PC-3 (cell line): ENCODE results near the gene ARL4A. TPM values are rescaled to one million over a fixed set of nuclear protein-coding genes. Genes with fewer than 3 reads are reported as not detected.
"Not testable (repeated sequence)": the region's sequence is repeated elsewhere in the genome, so short reads cannot be mapped to it uniquely, and the experiment has no call there.

Source experiments
- ATAC-seq: fragments of 200-7000 bp; cut with Tn5 transposase; 2 replicates; pipeline ENCODE4 v1.9.1; 2020; ENCODE audit warnings: mild to moderate bottlenecking, moderate library complexity
- BruUV-seq: library from RNA; stranded (reverse); fragments of 400-500 nt; replicated peaks from 2 replicates; lab custom pipeline; 2021; lab: Mats Ljungman, UMichigan
- CTCF ChIA-PET: fragments of 300-600 bp; sonication (Branson Sonifier 250); formaldehyde crosslinking; loops from one replicate; lab custom pipeline; 2022; ENCODE audit warnings: antibody characterized with exemption; lab: Charles Lee
- POLR2A ChIA-PET: fragments of 300-600 bp; sonication (Branson Sonifier 250); formaldehyde crosslinking; loops from one replicate; lab custom pipeline; 2022; ENCODE audit warnings: antibody characterized with exemption; ENCODE audit not compliant: unreplicated experiment; lab: Charles Lee
- DNase-seq: peaks from one replicate; pipeline ENCODE4 v3.0.0-alpha.2; 2015
- H2AFZ ChIP-seq: fragments of 300-600 bp; sonication (generic); 2 replicates; pipeline ENCODE4 v1.6.0; 2016; ENCODE audit warnings: antibody characterized with exemption, low read length
- H3F3A ChIP-seq: fragments of 300-600 bp; sonication (generic); one replicate; pipeline ENCODE4 v1.6.0; 2017; ENCODE audit warnings: antibody characterized with exemption, low read length, control low read depth, mild to moderate bottlenecking; ENCODE audit not compliant: unreplicated experiment
- H3K27ac ChIP-seq: fragments of 300-600 bp; sonication (generic); 2 replicates; pipeline ENCODE4 v1.5.1; 2016; ENCODE audit warnings: mild to moderate bottlenecking, low read length
- H3K27me3 ChIP-seq: fragments of 300-600 bp; sonication (generic); 2 replicates; pipeline ENCODE4 v1.6.1; 2016; ENCODE audit warnings: low read length, mixed read lengths
- H3K36me3 ChIP-seq: fragments of 300-600 bp; sonication (generic); 2 replicates; pipeline ENCODE4 v1.6.1; 2016; ENCODE audit warnings: low read depth, mixed run types, low read length, mixed read lengths
- H3K4me1 ChIP-seq: fragments of 300-600 bp; sonication (generic); 2 replicates; pipeline ENCODE4 v1.5.1; 2016; ENCODE audit warnings: low read length; ENCODE audit not compliant: insufficient read depth
- H3K4me2 ChIP-seq: fragments of 300-600 bp; sonication (generic); 2 replicates; pipeline ENCODE4 v1.6.0; 2016; ENCODE audit warnings: low read length
- H3K4me3 ChIP-seq: fragments of 300-600 bp; sonication (generic); 2 replicates; pipeline ENCODE4 v1.5.1; 2016; ENCODE audit warnings: mild to moderate bottlenecking, low read length, mixed read lengths
- H3K79me2 ChIP-seq: fragments of 300-600 bp; sonication (generic); 2 replicates; pipeline ENCODE4 v1.6.1; 2017; ENCODE audit warnings: low read length, mixed read lengths
- H3K9ac ChIP-seq: fragments of 300-600 bp; sonication (generic); 2 replicates; pipeline ENCODE4 v1.6.0; 2016; ENCODE audit warnings: mild to moderate bottlenecking, low read length
- H3K9me2 ChIP-seq: fragments of 300-600 bp; sonication (generic); replicated peaks from 2 replicates; pipeline ENCODE4 v1.6.1; 2016; ENCODE audit warnings: mixed run types, low read length, mixed read lengths
- H3K9me3 ChIP-seq: fragments of 300-600 bp; sonication (generic); 2 replicates; pipeline ENCODE4 v1.6.1; 2016; ENCODE audit warnings: low read length, mixed read lengths
- H4K20me1 ChIP-seq: fragments of 300-600 bp; sonication (generic); 2 replicates; pipeline ENCODE4 v1.6.1; 2016; ENCODE audit warnings: low read length, mixed read lengths
- CTCF ChIP-seq: fragments of 300-600 bp; sonication (generic); conservative IDR thresholded peaks from 2 replicates; pipeline ENCODE4 v1.5.1; 2017; ENCODE audit warnings: antibody characterized with exemption, low read depth, mild to moderate bottlenecking, low read length
- EZH2 ChIP-seq: fragments of 300-600 bp; sonication (generic); IDR thresholded peaks from one replicate; pipeline ENCODE4 v1.6.1; 2017; ENCODE audit warnings: antibody characterized with exemption, mild to moderate bottlenecking, low read length; ENCODE audit not compliant: unreplicated experiment
- EZH2phosphoT487 ChIP-seq: fragments of 300-600 bp; sonication (generic); IDR thresholded peaks from 2 replicates; pipeline ENCODE4 v1.6.1; 2018; ENCODE audit warnings: mild to moderate bottlenecking, antibody characterized with exemption, low read length, borderline replicate concordance
- intact Hi-C: fragments of 100-400 bp; cut with micrococcal nuclease; formaldehyde crosslinking; loops from 2 replicates; pipeline ENCODE4 v1.9.0; 2023
- total RNA-seq: library from RNA; depleted of rRNA; stranded (reverse); fragments of >200 nt; gene quantifications from 2 replicates; pipeline ENCODE4 v1.2.3, GENCODE V29; 2014

ARL4A gene
- total RNA-seq, 1 experiment from 2014 or later, result 23.7 TPM

DNA sequence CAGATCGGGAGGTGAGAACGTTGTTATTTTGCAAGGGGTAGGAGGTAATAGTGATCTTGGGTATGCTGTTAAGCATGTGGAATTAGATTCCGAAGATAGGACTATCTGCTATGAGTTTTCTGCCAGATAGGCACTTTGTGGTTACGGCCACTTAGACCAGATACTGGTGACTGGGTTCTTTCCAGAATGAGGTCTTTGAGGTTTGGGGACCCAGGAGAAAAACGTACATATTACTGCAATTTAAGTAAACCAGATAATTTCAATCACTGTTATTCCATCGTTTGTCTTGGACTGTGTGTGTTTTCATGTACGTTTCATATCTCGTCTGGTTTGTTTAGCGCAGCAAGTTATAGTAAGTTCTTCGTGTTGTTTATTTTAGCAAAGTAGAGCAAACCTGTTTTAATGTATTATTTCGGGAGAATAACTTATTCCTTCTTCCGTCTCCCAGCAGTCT is 312 bp downstream of the ARL4A start:
- POLR2A ChIA-PET, result interaction anchor here (0.5 to 1.0 kb wide), 11 partner anchors 19 to 1773 kb away, joined by 3 to 8 read pairs (median 3); no protein-coding TSS in a partner anchor
- TF ChIP-seq EZH2phosphoT487 (no peak), EZH2 (no peak), CTCF (no peak)
- BruUV-seq, result TSS peak; percentile 63

GRCh38 chr7:12688485-12689170 is 1.2 kb downstream of the ARL4A start:
- BruUV-seq, H3F3A ChIP-seq, H3K36me3 ChIP-seq, H2AFZ ChIP-seq, H3K27ac ChIP-seq, H3K9me2 ChIP-seq, H3K9me3 ChIP-seq, H3K27me3 ChIP-seq, ATAC-seq, CTCF ChIA-PET, H3K9ac ChIP-seq, DNase-seq: not testable (repeated sequence)
- H3K4me2 ChIP-seq, result peak overlapping the region; percentile 88
- intact Hi-C loops, result loop anchor here (1.0 to 5.0 kb wide), 3 partner anchors 19 to 509 kb away; no protein-coding TSS in a partner anchor
- peaks cover 27% of the 10 kb centered on the region for H4K20me1 ChIP-seq
- H3K4me3 ChIP-seq, result peak overlapping the region; percentile 92
- POLR2A ChIA-PET, result interaction anchor here (0.6 kb wide), 1 partner anchor 66 kb away, joined by 8 read pairs; no protein-coding TSS in a partner anchor
- peaks cover 32% of the 10 kb centered on the region for H3K4me1 ChIP-seq
- H3K79me2 ChIP-seq, result peaks cover 60% of the 10 kb centered on the region

More for the DNA sequence above, 312 bp downstream of the ARL4A start:
- Histone ChIP-seq H3K9ac (peak overlapping the region; percentile 86), H3K9me3 (no peaks in the 10 kb centered on the region), H3K27ac (0 out of 2 replicates have a peak overlapping the region, but pooled peaks have one; percentile 13), H3F3A (no peaks in the 10 kb centered on the region), H3K4me2 (peak overlapping the region; percentile 88), H3K36me3 (0 out of 2 replicates have a peak, but pooled peaks cover 3% of the 10 kb centered on the region), H3K27me3 (no peaks in the 10 kb centered on the region), H3K4me1 (peaks cover 32% of the 10 kb centered on the region), H3K79me2 (peaks cover 51% of the 10 kb centered on the region), H3K9me2 (no peaks in the 10 kb centered on the region), H3K4me3 (peak overlapping the region; percentile 92), H4K20me1 (peaks cover 27% of the 10 kb centered on the region), H2AFZ (no peak overlapping the region)
- intact Hi-C loops, result loop anchor here (1.0 to 5.0 kb wide), 8 partner anchors 23 to 510 kb away; no protein-coding TSS in a partner anchor
- ATAC-seq, result no peak; the same call in 1 of the 2 replicates
- CTCF ChIA-PET, result interaction anchor here (0.6 to 2.4 kb wide), 8 partner anchors 19 to 564 kb away, joined by 3 to 15 read pairs (median 3); no protein-coding TSS in a partner anchor
- no peak for DNase-seq

DNA sequence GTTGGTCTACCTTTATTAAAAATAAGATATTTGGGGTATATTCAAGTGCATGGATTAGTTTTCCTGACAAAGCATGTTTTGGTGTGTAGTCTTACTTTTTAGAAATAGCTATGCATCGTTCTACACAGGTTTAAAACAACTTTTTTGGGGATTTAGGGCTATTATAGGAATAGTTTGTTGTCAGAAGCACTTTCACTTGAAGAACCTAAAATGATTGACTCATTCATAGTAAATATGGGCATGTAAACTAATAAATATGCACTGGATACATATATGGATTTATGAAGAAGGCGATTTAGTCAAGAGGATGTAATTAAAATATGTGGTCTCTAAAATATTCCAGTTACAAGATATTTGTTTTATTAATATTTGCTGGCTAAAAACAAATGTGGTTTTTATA is 2.0 kb downstream of the ARL4A start:
- no TSS peak for BruUV-seq
- H3K4me3 ChIP-seq, result peak overlapping the region; percentile 66

More for the DNA sequence above, 2.0 kb downstream of the ARL4A start:
- no peaks in the 10 kb centered on the region for H3K9me3 ChIP-seq
- 0 out of 2 replicates have a peak, but pooled peaks cover 3% of the 10 kb centered on the region for H3K36me3 ChIP-seq
- no peaks in the 10 kb centered on the region for H3K9me2 ChIP-seq
- ChIA-PET CTCF (interaction anchor here (1.1 kb wide), 1 partner anchor 428 kb away, joined by 9 read pairs; no protein-coding TSS in a partner anchor), POLR2A (interaction anchor here (0.7 to 1.0 kb wide), 2 partner anchors 37 to 260 kb away, joined by 5 to 16 read pairs; no protein-coding TSS in a partner anchor)
- H3K79me2 ChIP-seq, result peaks cover 60% of the 10 kb centered on the region
- DNase-seq (peak; percentile 63), ATAC-seq (no peak)
- no peak overlapping the region for H3K27ac ChIP-seq
- H3K27me3 ChIP-seq, result no peaks in the 10 kb centered on the region
- H3F3A ChIP-seq, result no peaks in the 10 kb centered on the region
- peak overlapping the region; percentile 19; the same call in 1 of the 2 replicates for H3K9ac ChIP-seq
- peaks cover 38% of the 10 kb centered on the region for H3K4me1 ChIP-seq
- TF ChIP-seq EZH2 (no peak), CTCF (no peak), EZH2phosphoT487 (no peak)
- intact Hi-C loops, result loop anchor here (1.0 to 5.0 kb wide), 3 partner anchors 18 to 508 kb away; no protein-coding TSS in a partner anchor
- H2AFZ ChIP-seq, result no peak overlapping the region
- H4K20me1 ChIP-seq, result peaks cover 27% of the 10 kb centered on the region
- peak overlapping the region; percentile 71 for H3K4me2 ChIP-seq
